ENCODE data around the gene SPEG. TPM values are rescaled to one million over a fixed set of nuclear protein-coding genes. Genes with fewer than 3 reads are reported as not detected.

Gene SPEG
- total and polyA plus RNA-seq, 9 donors, result 66.5 to 177 (median 146) TPM

DNA sequence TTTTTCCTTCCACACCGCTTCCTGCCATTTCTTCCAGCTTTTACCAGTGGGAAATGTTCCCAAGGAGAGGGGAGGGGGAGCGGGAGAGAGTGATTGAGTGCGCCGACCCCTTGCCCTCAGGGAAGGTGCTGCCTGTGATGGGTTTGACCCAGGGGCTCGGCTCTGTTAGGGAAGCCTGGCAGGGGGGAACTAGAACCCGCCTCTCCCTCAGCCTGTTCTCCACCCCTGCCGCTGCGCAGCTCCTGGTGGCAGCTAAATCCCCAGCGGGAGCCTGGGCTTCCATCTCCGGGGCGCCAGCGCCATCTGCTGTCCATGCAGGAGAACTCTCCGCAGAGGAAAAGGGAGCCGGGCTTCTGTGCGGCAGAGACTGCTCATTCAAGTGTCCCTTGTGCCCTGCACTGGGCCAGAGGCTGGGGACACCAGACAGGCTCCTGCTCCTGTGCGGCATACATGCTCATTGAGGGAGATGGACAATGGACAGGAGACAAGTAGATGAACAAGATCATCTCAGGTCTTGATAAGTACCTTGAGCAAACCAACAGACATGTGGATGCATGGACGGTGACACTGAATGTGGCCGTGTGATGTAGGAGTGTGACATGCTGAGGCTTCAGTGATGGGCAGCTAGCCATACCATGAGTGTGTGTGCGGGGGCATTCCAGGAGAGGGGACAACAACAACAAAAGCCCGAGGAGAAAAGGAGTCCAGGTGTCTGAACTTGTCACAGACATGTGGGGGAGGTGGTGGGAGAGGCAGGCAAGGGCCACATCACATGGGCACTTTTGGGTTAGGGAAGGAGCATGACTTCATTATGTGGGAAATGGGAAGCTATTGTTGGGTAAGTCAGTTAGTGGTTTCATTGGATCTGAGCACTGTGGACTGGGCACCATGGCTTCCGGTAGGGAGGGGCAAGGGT lies 95.7 kb downstream of the SPEG start:
- Histone ChIP-seq H3K27ac (ENCODE audit: low read length) (no peak overlapping the region), H3K36me3 (ENCODE audit: control insufficient read depth, insufficient read depth, low read length) (no peaks in the 10 kb centered on the region), H3K4me3 (ENCODE audit: low read length) (peak overlapping the region; percentile 11), H3K27me3 (ENCODE audit: control insufficient read depth, insufficient read depth, low read length) (peaks cover 55% of the 10 kb centered on the region), H3K4me1 (ENCODE audit: control insufficient read depth, insufficient read depth, low read length) (peaks cover 15% of the 10 kb centered on the region), H3K9me3 (replicated peaks; ENCODE audit: control insufficient read depth, low read depth, low read length) (no peaks in the 10 kb centered on the region)
- DNase-seq, result peak; percentile 88
- WGBS (ENCODE audit: insufficient coverage), result 15% methylated on average over 16 of the region's 21 CpGs

DNA sequence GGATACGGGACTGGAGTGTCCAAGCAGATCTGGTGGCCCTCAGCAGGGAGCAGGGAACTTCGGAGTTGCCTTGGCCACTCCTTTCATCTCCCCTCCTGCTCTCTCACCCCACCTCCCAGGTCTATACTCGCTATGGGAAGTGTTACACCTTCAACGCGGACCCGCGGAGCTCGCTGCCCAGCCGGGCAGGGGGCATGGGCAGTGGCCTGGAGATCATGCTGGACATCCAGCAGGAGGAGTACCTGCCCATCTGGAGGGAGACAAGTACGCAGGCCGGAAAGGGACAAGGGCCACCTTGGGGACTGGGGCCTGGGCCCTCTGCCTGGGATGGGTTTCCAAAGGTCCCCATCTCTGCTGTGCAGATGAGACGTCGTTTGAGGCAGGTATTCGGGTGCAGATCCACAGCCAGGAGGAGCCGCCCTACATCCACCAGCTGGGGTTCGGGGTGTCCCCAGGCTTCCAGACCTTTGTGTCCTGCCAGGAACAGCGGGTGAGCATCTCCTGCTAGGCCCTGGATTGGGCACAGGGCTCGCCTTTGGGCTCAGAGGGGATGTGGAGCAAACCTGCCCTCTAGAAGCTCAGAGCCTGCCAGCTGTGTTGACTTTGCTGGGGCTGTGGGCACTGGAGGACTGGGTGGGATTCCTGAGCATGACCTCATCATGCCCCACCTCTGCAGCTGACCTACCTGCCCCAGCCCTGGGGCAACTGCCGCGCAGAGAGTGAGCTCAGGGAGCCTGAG lies 97.2 kb downstream of the SPEG start:
- H3K4me1 ChIP-seq (ENCODE audit: control insufficient read depth, insufficient read depth, low read length), result peaks cover 12% of the 10 kb centered on the region
- DNase-seq, result no peak
- no peaks in the 10 kb centered on the region for H3K36me3 ChIP-seq (ENCODE audit: control insufficient read depth, insufficient read depth, low read length)
- no peaks in the 10 kb centered on the region for H3K9me3 ChIP-seq (replicated peaks; ENCODE audit: control insufficient read depth, low read depth, low read length)
- H3K27ac ChIP-seq (ENCODE audit: low read length), result no peak overlapping the region
- H3K27me3 ChIP-seq (ENCODE audit: control insufficient read depth, insufficient read depth, low read length), result peaks cover 42% of the 10 kb centered on the region
- 69% methylated on average over 14 of the region's 20 CpGs for WGBS (ENCODE audit: insufficient coverage)
- no peak overlapping the region for H3K4me3 ChIP-seq (ENCODE audit: low read length)

DNA sequence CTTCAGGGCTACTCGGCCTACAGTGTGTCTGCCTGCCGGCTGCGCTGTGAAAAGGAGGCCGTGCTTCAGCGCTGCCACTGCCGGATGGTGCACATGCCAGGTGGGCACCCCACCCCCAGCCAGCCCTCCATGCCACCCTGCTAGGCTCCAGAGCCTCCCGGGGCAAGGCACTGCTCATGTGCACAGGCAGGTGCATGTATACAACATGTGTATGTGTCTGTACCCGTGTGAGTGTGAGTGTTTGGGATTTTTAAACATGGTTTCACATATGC lies 97.7 kb downstream of the SPEG start:
- Histone ChIP-seq H3K27me3 (ENCODE audit: control insufficient read depth, insufficient read depth, low read length) (peaks cover 39% of the 10 kb centered on the region), H3K9me3 (replicated peaks; ENCODE audit: control insufficient read depth, low read depth, low read length) (no peaks in the 10 kb centered on the region), H3K4me3 (ENCODE audit: low read length) (no peak overlapping the region), H3K36me3 (ENCODE audit: control insufficient read depth, insufficient read depth, low read length) (no peaks in the 10 kb centered on the region), H3K4me1 (ENCODE audit: control insufficient read depth, insufficient read depth, low read length) (peaks cover 8% of the 10 kb centered on the region), H3K27ac (ENCODE audit: low read length) (no peak overlapping the region)
- 82% methylated on average over 8 of the region's 8 CpGs for WGBS (ENCODE audit: insufficient coverage)
- DNase-seq, result no peak

DNA sequence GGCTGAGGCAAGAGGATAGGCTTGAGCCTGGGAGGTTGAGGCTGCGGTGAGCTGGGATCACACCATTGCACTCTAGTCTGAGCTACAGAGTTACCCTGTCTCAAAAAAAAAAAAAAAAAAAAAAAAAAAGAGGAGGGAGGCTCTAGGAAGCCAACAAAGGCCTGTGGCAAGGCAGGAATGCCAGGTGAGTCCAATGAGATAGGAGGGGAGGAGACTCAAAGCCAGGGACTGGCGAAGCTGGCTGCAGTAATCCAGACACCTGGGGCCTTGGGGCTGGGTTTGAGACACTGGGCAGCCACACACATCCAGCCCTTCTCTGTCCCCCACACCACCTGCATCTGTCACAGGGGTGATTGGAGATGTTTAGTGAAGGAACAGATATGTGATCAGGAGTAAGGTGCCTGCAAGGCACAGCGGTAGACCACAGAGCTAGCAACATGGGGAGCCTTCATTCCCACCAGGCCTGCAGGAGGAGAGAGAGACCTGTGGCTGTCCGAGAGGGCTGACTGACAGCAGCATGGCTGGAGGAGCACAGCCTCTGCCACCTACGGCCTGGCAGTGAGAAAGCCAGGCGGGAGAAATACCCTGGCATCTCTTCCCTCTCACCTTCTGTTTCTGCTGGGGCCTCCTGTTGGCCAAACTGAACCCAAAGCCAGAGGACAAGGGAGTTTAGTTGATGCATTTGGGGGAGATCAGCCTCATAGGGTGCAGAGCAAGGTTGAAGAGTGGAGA lies 99.5 kb downstream of the SPEG start:
- Histone ChIP-seq H3K27ac (ENCODE audit: low read length) (no peak overlapping the region), H3K36me3 (ENCODE audit: control insufficient read depth, insufficient read depth, low read length) (peaks cover 8% of the 10 kb centered on the region), H3K27me3 (ENCODE audit: control insufficient read depth, insufficient read depth, low read length) (peaks cover 30% of the 10 kb centered on the region), H3K4me1 (ENCODE audit: control insufficient read depth, insufficient read depth, low read length) (peaks cover 22% of the 10 kb centered on the region), H3K9me3 (replicated peaks; ENCODE audit: control insufficient read depth, low read depth, low read length) (no peaks in the 10 kb centered on the region), H3K4me3 (ENCODE audit: low read length) (no peak overlapping the region)
- WGBS (ENCODE audit: insufficient coverage), result 78% methylated on average over 1 of the region's 6 CpGs
- DNase-seq, result no peak

DNA sequence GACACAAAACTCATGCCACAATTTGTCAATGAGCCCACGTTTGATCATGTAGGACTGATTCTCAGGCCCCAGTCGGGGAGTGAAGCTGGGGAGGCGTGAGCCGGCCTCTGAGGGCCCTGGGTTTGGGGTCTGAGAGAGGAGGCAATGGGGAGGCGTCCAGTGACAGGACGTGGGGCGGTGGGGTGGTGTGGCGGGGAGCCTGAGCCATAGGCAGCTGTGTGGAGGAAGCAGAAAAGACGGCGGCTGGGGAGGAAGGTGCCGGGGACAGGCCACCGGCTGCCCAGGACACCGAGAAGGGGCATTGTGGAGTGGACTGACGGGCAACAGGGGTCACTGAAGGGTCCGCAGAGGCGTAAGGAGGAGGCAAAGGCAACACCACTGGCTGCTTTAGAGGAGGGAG lies 101.8 kb downstream of the SPEG start:
- Histone ChIP-seq H3K27ac (ENCODE audit: low read length) (no peak overlapping the region), H3K4me3 (ENCODE audit: low read length) (no peak overlapping the region), H3K9me3 (replicated peaks; ENCODE audit: control insufficient read depth, low read depth, low read length) (no peaks in the 10 kb centered on the region), H3K4me1 (ENCODE audit: control insufficient read depth, insufficient read depth, low read length) (peaks cover 20% of the 10 kb centered on the region), H3K36me3 (ENCODE audit: control insufficient read depth, insufficient read depth, low read length) (peaks cover 31% of the 10 kb centered on the region), H3K27me3 (ENCODE audit: control insufficient read depth, insufficient read depth, low read length) (peaks cover 15% of the 10 kb centered on the region)
- DNase-seq, result no peak
- 69% methylated on average over 14 of the region's 16 CpGs for WGBS (ENCODE audit: insufficient coverage)

DNA sequence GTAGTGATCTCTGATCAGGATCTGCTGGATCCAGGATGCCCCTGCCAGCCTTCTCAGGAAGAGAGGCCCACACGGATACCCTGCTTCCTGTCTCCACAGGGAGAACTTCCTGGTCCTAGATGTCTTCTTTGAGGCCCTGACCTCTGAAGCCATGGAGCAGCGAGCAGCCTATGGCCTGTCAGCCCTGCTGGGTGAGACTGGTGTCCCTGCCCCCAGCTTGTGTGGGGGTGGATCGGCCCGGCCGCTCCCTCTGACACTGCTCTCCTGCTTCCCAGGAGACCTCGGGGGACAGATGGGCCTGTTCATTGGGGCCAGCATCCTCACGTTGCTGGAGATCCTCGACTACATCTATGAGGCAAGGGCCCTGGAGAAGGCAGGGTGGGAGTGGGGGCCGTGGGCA lies 102.3 kb downstream of the SPEG start:
- Histone ChIP-seq H3K36me3 (ENCODE audit: control insufficient read depth, insufficient read depth, low read length) (peaks cover 33% of the 10 kb centered on the region), H3K9me3 (replicated peaks; ENCODE audit: control insufficient read depth, low read depth, low read length) (no peaks in the 10 kb centered on the region), H3K4me3 (ENCODE audit: low read length) (no peak overlapping the region), H3K27me3 (ENCODE audit: control insufficient read depth, insufficient read depth, low read length) (peaks cover 12% of the 10 kb centered on the region), H3K27ac (ENCODE audit: low read length) (no peak overlapping the region), H3K4me1 (ENCODE audit: control insufficient read depth, insufficient read depth, low read length) (peaks cover 25% of the 10 kb centered on the region)
- WGBS (ENCODE audit: insufficient coverage), result 59% methylated on average over 9 of the region's 9 CpGs
- DNase-seq, result no peak

DNA sequence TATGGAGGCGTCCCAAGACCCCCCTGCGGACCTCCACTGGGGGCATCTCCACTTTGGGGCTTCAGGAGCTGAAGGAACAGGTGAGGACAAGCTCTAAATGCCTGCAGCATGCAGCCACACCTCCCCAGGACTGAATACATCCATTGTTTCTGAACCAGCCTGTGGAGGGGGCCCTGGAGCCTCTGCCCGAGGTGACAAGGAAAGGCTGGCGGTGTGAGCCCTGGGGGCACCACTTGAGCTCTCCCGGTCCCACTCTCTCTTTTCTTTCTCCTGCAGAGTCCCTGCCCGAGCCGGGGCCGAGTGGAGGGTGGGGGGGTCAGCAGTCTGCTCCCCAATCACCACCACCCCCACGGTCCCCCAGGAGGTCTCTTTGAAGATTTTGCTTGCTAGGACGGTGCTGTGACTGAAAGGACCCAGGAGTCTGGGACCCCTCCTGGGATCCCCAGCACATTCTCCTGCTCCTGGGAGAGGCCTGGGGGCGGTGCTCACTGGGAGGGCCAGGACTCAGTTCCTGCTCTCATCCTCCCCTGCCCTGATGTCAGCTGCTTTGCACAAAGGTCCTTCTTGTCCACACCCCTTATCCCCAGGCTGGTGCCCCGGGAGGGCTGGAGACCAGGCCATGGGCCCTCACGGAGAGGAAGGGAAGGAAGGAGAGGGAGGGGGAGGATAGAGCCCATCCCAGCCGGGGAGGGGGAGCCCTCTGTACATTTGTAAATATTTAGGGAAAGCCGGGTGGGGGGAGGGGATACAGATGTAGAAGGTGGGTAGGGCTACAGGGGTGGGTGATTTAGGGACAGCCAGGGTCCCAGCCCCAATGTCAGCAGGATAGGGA lies 103.2 kb downstream of the SPEG start:
- DNase-seq, result peak; percentile 47
- peaks cover 33% of the 10 kb centered on the region for H3K36me3 ChIP-seq (ENCODE audit: control insufficient read depth, insufficient read depth, low read length)
- 56% methylated on average over 5 of the region's 15 CpGs for WGBS (ENCODE audit: insufficient coverage)
- no peak overlapping the region for H3K4me3 ChIP-seq (ENCODE audit: low read length)
- H3K27ac ChIP-seq (ENCODE audit: low read length), result no peak overlapping the region
- H3K9me3 ChIP-seq (replicated peaks; ENCODE audit: control insufficient read depth, low read depth, low read length), result no peaks in the 10 kb centered on the region
- peaks cover 11% of the 10 kb centered on the region for H3K27me3 ChIP-seq (ENCODE audit: control insufficient read depth, insufficient read depth, low read length)
- peaks cover 34% of the 10 kb centered on the region for H3K4me1 ChIP-seq (ENCODE audit: control insufficient read depth, insufficient read depth, low read length)

DNA sequence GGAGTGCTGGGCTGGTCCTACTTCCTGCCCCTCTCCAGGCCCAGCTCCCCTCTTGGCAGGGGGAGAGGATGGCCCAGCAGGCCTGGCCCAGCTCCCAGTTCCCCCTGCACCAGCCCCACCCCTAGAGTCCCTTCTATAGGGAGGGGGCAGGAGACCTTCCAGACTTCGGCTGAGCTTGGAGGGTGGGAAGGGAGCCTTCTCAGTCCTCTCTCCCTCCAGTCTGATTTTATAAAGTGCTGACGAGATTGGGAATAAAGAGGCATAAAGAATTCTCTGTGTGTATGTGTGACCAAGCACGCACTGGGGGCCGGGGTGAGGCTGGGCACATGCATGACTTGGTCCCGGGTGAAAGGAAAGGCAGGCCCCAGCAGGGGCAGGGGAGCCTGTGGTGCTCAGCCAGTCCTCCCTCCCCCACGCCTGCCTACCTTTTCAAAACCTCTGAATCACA lies 103.9 kb downstream of the SPEG start:
- Histone ChIP-seq H3K4me1 (ENCODE audit: control insufficient read depth, insufficient read depth, low read length) (peaks cover 34% of the 10 kb centered on the region), H3K27ac (ENCODE audit: low read length) (no peak overlapping the region), H3K4me3 (ENCODE audit: low read length) (no peak overlapping the region), H3K9me3 (replicated peaks; ENCODE audit: control insufficient read depth, low read depth, low read length) (no peaks in the 10 kb centered on the region), H3K27me3 (ENCODE audit: control insufficient read depth, insufficient read depth, low read length) (peaks cover 9% of the 10 kb centered on the region), H3K36me3 (ENCODE audit: control insufficient read depth, insufficient read depth, low read length) (peaks cover 33% of the 10 kb centered on the region)
- WGBS (ENCODE audit: insufficient coverage), result 42% methylated on average over 2 of the region's 6 CpGs
- peak; percentile 60 for DNase-seq

DNA sequence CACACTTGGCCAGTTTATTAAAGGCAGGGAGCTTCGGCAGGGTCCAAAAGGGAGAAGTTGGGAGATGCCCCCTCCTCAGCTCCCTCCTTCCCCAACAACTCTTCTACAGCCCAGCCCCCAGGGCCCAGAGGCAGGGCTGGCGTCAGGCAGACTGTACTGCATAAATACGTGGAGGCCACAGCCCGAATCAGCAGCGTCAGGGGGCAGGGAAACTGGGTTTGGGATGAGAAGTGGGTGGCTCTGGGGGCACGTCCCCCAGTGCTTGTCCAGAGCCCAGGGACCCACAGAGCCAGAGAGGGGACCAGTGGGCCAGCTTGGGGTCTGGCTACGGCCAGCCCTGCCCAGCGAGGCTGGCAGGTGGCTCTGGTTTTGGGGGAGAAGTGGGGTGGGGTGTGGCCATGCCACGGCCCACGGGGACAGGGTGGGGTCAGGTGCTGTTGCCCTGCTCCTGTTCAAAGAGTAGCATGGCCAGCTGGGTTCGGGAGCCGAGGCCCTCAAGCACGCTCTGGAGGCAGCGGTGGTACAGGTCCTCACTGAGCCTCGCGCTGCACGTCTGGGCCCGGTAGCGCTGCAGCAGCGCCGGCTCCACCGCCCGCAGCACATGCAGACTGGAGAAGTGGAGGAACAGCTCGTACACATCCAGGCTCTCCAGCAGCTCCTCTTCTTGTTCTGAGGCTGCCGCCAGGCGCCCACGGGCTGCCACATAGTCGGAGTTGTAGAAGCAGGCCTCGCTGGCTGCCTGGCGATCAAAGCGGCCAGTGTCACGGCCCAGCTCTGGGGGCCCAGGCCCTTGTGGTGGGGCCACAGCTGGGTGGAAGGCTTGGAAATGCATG lies 104.5 kb downstream of the SPEG start:
- 83% methylated on average over 30 of the region's 32 CpGs for WGBS (ENCODE audit: insufficient coverage)
- Histone ChIP-seq H3K4me3 (ENCODE audit: low read length) (no peak overlapping the region), H3K4me1 (ENCODE audit: control insufficient read depth, insufficient read depth, low read length) (peaks cover 37% of the 10 kb centered on the region), H3K9me3 (replicated peaks; ENCODE audit: control insufficient read depth, low read depth, low read length) (no peaks in the 10 kb centered on the region), H3K27ac (ENCODE audit: low read length) (peak overlapping the region; percentile 13), H3K27me3 (ENCODE audit: control insufficient read depth, insufficient read depth, low read length) (peaks cover 7% of the 10 kb centered on the region), H3K36me3 (ENCODE audit: control insufficient read depth, insufficient read depth, low read length) (peaks cover 33% of the 10 kb centered on the region)
- DNase-seq, result no peak

All from muscle of leg (tissue), 11 donors.